K562 (cell line): ENCODE data around the gene MAPKAPK3. TPM values are rescaled to one million over a fixed set of nuclear protein-coding genes. Genes with fewer than 3 reads are reported as not detected.

ENCODE experiments used
- ATF1 ChIP-seq, 2 experiments: fragments of 450-650 bp in 1 of 2; IDR thresholded peaks; 2 replicates each; pipeline ENCODE4 v1.6.1; 2016; ENCODE audit warnings: missing compliant biosample characterization in 1 of 2, missing genetic modification characterization in 1 of 2
- CREB5 ChIP-seq: fragments of 250-450 bp; sonication (Bioruptor Pico); IDR thresholded peaks from 2 replicates; pipeline ENCODE4 v1.5.0; 2020; ENCODE audit warnings: mild to moderate bottlenecking
- CTCFL ChIP-seq: IDR thresholded peaks from 2 replicates; pipeline ENCODE4 v1.6.1; 2011; ENCODE audit warnings: borderline replicate concordance, low read depth, mild to moderate bottlenecking, moderate library complexity, low read length; ENCODE audit not compliant: insufficient read depth, poor library complexity, severe bottlenecking
- FOXJ3 ChIP-seq: sonication (generic); formaldehyde crosslinking; IDR thresholded peaks from 2 replicates; pipeline ENCODE4 v1.4.0; 2020; ENCODE audit warnings: mild to moderate bottlenecking, missing genetic modification reagents
- GTF2F1 ChIP-seq: IDR thresholded peaks from 2 replicates; pipeline ENCODE4 v1.6.1; 2011; ENCODE audit warnings: low read depth, low read length, improper control_type of control experiment
- JUNB ChIP-seq: fragments of 450-650 bp; formaldehyde crosslinking; conservative IDR thresholded peaks from 2 replicates; pipeline ENCODE4 v1.4.0; 2020; ENCODE audit warnings: mild to moderate bottlenecking
- MCM2 ChIP-seq: fragments of 450-650 bp; IDR thresholded peaks from 2 replicates; pipeline ENCODE4 v1.6.1; 2017; ENCODE audit warnings: low read depth, mild to moderate bottlenecking
- MTA1 ChIP-seq: fragments of 450-650 bp; IDR thresholded peaks from 2 replicates; pipeline ENCODE4 v1.6.1; 2017; ENCODE audit warnings: borderline replicate concordance
- RBM15 ChIP-seq: fragments of 200-400 bp; formaldehyde crosslinking; IDR thresholded peaks from 2 replicates; pipeline ENCODE4 v1.6.1; 2018; ENCODE audit warnings: mild to moderate bottlenecking, low read length, moderate library complexity; ENCODE audit not compliant: insufficient read depth
- SAP30 ChIP-seq: fragments of 200-600 bp; sonication (generic); IDR thresholded peaks from 2 replicates; pipeline ENCODE4 v1.6.1; 2012; ENCODE audit warnings: borderline replicate concordance, low read depth, mild to moderate bottlenecking, moderate library complexity, low read length, control low read depth, inconsistent platforms; ENCODE audit not compliant: insufficient read depth, poor library complexity, severe bottlenecking
- ZBTB33 ChIP-seq: sonication (generic); formaldehyde crosslinking; IDR thresholded peaks from 2 replicates; pipeline ENCODE4 v1.8.1; 2023; ENCODE audit warnings: mild to moderate bottlenecking, missing genetic modification reagents
- ZNF407 ChIP-seq: fragments of 450-650 bp; IDR thresholded peaks from 2 replicates; pipeline ENCODE4 v1.6.1; 2016; ENCODE audit warnings: low read depth
- ZNF583 ChIP-seq: fragments of 250-450 bp; sonication (Bioruptor Pico); IDR thresholded peaks from 2 replicates; pipeline ENCODE4 v1.4.0; 2020
- polyA plus RNA-seq, 8 experiments: library from polyadenylated mRNA; depleted of rRNA in 4 of 8; stranded (reverse) in 5 of 8; unstranded in 3 of 8; fragments of >200 nt; fragmentation: Nextera tagmentation in 2 of 8; fragmentation: Illumina TruSeq in 1 of 8; extraction: Ambion mirVana in 2 of 8; extraction: Trizol in 1 of 8; gene quantifications; 2 replicates each; pipeline versions ENCODE4 v1.2.1 to v1.2.3, GENCODE V29; 2011 to 2014; ENCODE audit warnings: inconsistent platforms in 1 of 8, missing spikeins in 1 of 8
- total RNA-seq, 7 experiments: library from RNA; depleted of rRNA in 6 of 7; stranded (reverse); fragments of >200 nt in 6 of 7; fragmentation: Illumina TruSeq in 2 of 7; extraction: Trizol in 2 of 7; gene quantifications; 2 replicates each; pipeline versions ENCODE4 v1.2.1 to v1.2.3, GENCODE V29; 2011 to 2021; ENCODE audit warnings: low replicate concordance in 1 of 7

Gene MAPKAPK3
- total and polyA plus RNA-seq, 9 of the 15 experiments (the other 6 are each of a cell fraction or from before 2014, with no cell fraction given) = 8.0 to 56.4 (median 41.2) TPM

GRCh38 chr3:50600841-50601591, 15.9 kb upstream of the MAPKAPK3 start (continued):
- TF ChIP-seq SAP30 (no peak), ZNF583 (CRISPR knock-in tag) (no peak), FOXJ3 (CRISPR knock-in tag) (no peak), MCM2 (no peak), ATF1 (CRISPR knock-in tag; IDR thresholded peaks at IDR 0.05) (no peak), ATF1 (tag; IDR thresholded peaks at IDR 0.05) (no peak), ZNF407 (no peak), ZBTB33 (CRISPR knock-in tag) (no peak), MTA1 (no peak), JUNB (CRISPR knock-in tag) (no peak), GTF2F1 (no peak), CTCFL (no peak), RBM15 (no peak), CREB5 (CRISPR knock-in tag) (no peak)
